ENCODE results near the gene RAP2A.

RAP2A gene

GRCh38 chr13:97505017-97505416 lies 71.0 kb downstream of the RAP2A start:
- no peak overlapping the region for H3K4me3 ChIP-seq (ENCODE audit: low read length)
- TF ChIP-seq ZNF274 (IDR thresholded peaks at IDR 0.05; ENCODE audit: low read depth, low read length), result no peak

- no peak for TF ChIP-seq ZNF274 (IDR thresholded peaks at IDR 0.05; ENCODE audit: low read depth, low read length)
Observed at GRCh38 chr13:97506511-97506910, 72.5 kb downstream of the RAP2A start.

GRCh38 chr13:97512732-97513131 lies 78.8 kb downstream of the RAP2A start:
- H3K4me3 ChIP-seq (ENCODE audit: low read length), result no peak overlapping the region
- no peak for TF ChIP-seq ZNF274 (IDR thresholded peaks at IDR 0.05; ENCODE audit: low read depth, low read length)

More at GRCh38 chr13:97506511-97506910, 72.5 kb downstream of the RAP2A start:
- H3K4me3 ChIP-seq (ENCODE audit: low read length), result no peak overlapping the region

GRCh38 chr13:97515643-97516042 lies 81.7 kb downstream of the RAP2A start:
- no peak overlapping the region for H3K4me3 ChIP-seq (ENCODE audit: low read length)
- TF ChIP-seq ZNF274 (IDR thresholded peaks at IDR 0.05; ENCODE audit: low read depth, low read length), result no peak

DNA sequence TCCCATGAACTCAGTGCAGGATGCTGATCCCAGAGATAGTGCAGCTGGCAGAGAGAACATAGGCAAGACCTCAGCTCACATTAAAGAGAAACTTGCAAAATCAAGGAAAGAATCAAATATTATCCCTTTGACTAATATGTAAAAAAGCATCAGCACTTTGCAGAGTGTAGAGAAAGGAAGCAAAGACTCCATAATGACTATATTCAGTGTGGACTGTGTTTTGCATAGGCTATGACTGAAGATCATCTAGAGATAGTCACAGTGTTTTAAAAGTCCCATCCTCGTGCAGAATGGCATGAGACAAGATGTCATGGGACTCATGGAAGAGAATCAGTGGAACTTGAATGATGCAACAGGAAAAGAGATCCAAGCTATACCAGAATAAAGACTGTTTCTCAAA lies 84.0 kb downstream of the RAP2A start:
- no peak overlapping the region for H3K4me3 ChIP-seq (ENCODE audit: low read length)
- TF ChIP-seq ZNF274 (IDR thresholded peaks at IDR 0.05; ENCODE audit: low read depth, low read length), result no peak

Data from GM08714 (cell line).